NOMO-1 treated with DMSO at 0.1 percent for 48 hours (cell line): ENCODE data around the gene PCDHB11.
A peak's percentile ranks its signal among the peaks of the same experiment; 100 is the strongest.
"Not testable (repeated sequence)": the region's sequence is repeated elsewhere in the genome, so short reads cannot be mapped to it uniquely, and the experiment has no call there.

ENCODE experiments used
- DNase-seq: peaks from one replicate; lab custom pipeline; 2025; ENCODE audit not compliant: unreplicated experiment; lab: John Stamatoyannopoulos, UW

Gene PCDHB11

DNA sequence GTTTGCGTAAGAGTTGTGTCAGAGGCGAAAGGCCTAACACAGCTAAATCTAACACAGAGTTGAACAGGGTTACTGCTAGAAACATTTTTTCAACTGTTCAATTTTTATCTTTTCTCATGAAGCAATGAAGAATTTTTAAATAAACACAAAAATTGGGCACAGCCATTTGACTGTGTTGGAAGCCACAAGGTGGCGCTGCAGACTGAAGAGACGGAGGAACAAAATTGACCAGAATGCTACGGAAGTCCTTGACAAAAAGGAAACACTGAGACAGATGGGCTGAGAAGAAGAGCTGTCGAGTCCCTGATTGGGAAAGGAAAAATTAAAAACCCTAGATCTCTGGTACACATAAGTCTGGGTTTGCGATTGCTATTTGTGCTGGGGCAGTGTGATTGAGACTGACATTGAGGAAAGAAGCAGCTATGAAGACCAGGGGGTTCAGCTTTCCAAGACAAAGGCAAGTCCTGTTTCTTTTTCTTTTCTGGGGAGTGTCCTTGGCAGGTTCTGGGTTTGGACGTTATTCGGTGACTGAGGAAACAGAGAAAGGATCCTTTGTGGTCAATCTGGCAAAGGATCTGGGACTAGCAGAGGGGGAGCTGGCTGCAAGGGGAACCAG, 12.4 kb upstream of the PCDHB11 start, which contains the start of gene PCDHB9:
PCDHB9 (plus strand) TSS at position 265 of the 616 bp plus-strand sequence; CDS start at position 423, 158 bp downstream.
- DNase-seq: no peak

DNA sequence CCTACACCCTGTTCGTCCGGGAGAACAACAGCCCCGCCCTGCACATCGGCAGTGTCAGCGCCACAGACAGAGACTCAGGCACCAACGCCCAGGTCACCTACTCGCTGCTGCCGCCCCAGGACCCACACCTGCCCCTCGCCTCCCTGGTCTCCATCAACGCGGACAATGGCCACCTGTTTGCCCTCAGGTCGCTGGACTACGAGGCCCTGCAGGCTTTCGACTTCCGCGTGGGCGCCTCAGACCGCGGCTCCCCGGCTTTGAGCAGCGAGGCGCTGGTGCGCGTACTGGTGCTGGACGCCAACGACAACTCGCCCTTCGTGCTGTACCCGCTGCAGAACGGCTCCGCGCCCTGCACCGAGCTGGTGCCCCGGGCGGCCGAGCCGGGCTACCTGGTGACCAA, 10.7 kb upstream of the PCDHB11 start:
- not testable (repeated sequence) for DNase-seq

DNA sequence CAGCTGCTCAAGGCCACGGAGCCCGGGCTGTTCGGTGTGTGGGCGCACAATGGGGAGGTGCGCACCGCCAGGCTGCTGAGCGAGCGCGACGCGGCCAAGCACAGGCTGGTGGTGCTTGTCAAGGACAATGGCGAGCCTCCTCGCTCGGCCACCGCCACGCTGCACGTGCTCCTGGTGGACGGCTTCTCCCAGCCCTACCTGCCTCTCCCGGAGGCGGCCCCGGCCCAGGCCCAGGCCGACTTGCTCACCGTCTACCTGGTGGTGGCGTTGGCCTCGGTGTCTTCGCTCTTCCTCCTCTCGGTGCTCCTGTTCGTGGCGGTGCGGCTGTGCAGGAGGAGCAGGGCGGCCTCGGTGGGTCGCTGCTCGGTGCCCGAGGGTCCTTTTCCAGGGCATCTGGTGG, 10.3 kb upstream of the PCDHB11 start:
- DNase-seq: not testable (repeated sequence)

DNA sequence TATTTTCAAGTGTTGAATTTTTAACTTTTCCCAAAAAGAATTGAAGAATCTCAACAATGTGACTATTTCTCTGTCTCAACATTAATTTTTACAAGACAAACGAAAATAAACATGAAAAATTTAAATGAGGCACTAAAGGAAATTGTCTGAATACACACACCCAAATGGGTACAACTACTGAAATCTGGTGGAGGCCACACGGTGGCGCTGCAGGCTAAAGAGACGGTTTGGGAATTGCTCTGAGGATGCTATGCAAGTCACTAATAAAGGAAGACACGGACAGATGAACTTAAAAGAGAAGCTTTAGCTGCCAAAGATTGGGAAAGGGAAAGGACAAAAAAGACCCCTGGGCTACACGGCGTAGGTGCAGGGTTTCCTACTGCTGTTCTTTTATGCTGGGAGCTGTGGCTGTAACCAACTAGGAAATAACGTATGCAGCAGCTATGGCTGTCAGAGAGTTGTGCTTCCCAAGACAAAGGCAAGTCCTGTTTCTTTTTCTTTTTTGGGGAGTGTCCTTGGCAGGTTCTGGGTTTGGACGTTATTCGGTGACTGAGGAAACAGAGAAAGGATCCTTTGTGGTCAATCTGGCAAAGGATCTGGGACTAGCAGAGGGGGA, 7.2 kb upstream of the PCDHB11 start, which contains the start of gene PCDHB10:
PCDHB10 (plus strand) TSS at position 244 of the 616 bp plus-strand sequence; CDS start at position 444, 200 bp downstream.
- peak; percentile 7 for DNase-seq

DNA sequence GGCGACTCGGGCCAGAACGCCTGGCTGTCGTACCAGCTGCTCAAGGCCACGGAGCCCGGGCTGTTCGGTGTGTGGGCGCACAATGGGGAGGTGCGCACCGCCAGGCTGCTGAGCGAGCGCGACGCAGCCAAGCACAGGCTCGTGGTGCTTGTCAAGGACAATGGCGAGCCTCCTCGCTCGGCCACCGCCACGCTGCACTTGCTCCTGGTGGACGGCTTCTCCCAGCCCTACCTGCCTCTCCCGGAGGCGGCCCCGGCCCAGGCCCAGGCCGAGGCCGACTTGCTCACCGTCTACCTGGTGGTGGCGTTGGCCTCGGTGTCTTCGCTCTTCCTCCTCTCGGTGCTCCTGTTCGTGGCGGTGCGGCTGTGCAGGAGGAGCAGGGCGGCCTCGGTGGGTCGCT, 5.1 kb upstream of the PCDHB11 start:
- DNase-seq: not testable (repeated sequence)

DNA sequence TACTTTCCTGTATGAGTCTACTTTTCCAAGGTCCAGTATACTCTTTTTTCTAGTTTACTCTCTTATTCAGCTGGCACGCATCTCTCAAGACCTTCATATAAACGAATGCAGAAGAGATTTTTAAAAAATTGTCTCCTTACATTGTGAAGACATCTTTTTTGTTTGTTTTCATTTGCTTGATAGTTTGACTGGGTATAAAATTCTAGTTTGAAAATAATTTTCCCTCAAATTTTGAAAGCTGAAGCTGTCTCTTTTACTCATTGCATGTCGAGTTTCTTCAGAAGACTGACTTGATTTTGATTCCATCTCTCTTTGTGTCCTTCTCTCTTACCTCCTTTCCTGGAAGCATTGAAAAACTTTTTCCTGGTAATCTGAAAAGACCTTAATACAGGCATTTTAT, 3.1 kb upstream of the PCDHB11 start:
- DNase-seq: no peak

DNA sequence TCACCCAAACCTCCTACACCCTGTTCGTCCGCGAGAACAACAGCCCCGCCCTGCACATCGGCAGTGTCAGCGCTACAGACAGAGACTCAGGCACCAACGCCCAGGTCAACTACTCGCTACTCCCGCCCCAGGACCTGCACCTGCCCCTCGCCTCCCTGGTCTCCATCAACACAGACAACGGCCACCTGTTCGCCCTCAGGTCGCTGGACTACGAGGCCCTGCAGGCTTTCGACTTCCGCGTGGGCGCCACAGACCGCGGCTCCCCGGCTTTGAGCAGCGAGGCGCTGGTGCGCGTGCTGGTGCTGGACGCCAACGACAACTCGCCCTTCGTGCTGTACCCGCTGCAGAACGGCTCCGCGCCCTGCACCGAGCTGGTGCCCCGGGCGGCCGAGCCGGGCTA, 1.7 kb downstream of the PCDHB11 start:
- DNase-seq: not testable (repeated sequence)

DNA sequence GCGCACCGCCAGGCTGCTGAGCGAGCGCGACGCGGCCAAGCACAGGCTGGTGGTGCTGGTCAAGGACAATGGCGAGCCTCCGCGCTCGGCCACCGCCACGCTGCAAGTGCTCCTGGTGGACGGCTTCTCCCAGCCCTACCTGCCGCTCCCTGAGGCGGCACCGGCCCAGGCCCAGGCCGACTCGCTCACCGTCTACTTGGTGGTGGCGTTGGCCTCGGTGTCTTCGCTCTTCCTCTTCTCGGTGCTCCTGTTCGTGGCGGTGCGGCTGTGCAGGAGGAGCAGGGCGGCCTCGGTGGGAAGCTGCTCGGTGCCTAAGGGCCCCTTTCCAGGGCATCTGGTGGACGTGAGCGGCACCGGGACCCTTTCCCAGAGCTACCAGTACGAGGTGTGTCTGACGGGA, 2.2 kb downstream of the PCDHB11 start:
- not testable (repeated sequence) for DNase-seq

DNA sequence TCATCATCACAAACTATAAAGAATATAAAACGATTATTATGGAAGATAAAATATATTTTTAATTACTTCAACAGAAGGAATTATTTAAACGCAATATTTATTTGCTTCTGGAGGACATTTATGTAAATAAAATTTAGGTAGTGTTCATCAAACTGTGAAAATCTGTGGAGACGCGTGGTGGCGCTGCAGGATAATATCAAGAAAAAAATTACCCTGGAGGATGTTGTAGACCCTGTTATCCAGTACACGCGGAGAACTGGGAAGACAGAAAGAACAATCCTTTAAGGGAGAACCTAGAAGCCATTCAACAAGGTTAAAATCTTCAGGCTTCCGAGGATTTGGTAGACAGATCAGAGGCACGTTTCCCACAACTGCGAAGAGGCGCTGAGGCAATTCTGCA, 9.1 kb downstream of the PCDHB11 start, which contains the start of gene PCDHB12:
PCDHB12 (plus strand) TSS at position 242 of the 400 bp plus-strand sequence. CDS start 189 bp downstream, outside the sequence.
- DNase-seq: no peak

DNA sequence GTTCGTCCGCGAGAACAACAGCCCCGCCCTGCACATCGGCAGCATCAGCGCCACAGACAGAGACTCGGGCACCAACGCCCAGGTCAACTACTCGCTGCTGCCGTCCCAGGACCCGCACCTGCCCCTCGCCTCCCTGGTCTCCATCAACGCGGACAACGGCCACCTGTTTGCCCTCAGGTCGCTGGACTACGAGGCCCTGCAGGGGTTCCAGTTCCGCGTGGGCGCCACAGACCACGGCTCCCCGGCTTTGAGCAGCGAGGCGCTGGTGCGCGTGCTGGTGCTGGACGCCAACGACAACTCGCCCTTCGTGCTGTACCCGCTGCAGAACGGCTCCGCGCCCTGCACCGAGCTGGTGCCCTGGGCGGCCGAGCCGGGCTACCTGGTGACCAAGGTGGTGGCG, 10.9 kb downstream of the PCDHB11 start:
- not testable (repeated sequence) for DNase-seq

DNA sequence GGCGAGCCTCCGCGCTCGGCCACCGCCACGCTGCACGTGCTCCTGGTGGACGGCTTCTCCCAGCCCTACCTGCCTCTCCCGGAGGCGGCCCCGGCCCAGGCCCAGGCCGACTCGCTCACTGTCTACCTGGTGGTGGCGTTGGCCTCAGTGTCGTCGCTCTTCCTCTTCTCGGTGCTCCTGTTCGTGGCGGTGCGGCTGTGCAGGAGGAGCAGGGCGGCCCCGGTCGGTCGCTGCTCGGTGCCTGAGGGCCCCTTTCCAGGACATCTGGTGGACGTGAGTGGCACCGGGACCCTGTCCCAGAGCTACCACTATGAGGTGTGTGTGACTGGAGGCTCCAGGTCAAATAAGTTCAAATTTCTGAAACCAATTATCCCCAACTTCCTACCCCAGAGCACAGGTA, 11.4 kb downstream of the PCDHB11 start:
- not testable (repeated sequence) for DNase-seq

DNA sequence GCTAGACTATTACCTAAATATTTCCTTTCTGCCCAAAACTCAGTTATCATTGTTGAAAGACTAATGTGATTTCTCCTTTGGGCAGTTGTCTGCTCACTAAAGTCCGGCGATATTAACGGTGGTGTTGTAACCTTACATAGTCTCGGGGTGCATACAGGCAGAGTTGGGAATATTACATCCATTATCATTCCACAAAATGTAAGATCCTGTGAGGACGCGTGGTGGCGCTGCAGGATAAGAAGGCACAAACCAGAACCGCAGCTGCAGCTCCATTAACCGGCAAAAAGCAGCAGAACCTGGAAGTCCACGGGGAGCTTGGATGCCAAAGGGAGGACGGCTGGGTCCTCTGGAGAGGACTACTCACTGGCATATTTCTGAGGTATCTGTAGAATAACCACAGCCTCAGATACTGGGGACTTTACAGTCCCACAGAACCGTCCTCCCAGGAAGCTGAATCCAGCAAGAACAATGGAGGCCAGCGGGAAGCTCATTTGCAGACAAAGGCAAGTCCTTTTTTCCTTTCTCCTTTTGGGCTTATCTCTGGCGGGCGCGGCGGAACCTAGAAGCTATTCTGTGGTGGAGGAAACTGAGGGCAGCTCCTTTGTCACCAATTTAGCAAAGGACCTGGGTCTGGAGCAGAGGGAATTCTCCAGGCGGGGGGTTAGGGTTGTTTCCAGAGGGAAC, 14.4 kb downstream of the PCDHB11 start, which contains the start of gene PCDHB13:
PCDHB13 (plus strand) TSS at position 264 of the 684 bp plus-strand sequence; CDS start at position 469, 205 bp downstream.
- DNase-seq: not testable (repeated sequence)

DNA sequence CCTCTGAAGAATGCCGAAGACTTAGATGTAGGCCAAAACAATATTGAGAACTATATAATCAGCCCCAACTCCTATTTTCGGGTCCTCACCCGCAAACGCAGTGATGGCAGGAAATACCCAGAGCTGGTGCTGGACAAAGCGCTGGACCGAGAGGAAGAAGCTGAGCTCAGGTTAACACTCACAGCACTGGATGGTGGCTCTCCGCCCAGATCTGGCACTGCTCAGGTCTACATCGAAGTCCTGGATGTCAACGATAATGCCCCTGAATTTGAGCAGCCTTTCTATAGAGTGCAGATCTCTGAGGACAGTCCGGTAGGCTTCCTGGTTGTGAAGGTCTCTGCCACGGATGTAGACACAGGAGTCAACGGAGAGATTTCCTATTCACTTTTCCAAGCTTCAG, 15.2 kb downstream of the PCDHB11 start:
- DNase-seq: not testable (repeated sequence)

DNA sequence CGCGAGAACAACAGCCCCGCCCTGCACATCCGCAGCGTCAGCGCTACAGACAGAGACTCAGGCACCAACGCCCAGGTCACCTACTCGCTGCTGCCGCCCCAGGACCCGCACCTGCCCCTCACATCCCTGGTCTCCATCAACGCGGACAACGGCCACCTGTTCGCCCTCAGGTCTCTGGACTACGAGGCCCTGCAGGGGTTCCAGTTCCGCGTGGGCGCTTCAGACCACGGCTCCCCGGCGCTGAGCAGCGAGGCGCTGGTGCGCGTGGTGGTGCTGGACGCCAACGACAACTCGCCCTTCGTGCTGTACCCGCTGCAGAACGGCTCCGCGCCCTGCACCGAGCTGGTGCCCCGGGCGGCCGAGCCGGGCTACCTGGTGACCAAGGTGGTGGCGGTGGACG, 16.1 kb downstream of the PCDHB11 start:
- DNase-seq: not testable (repeated sequence)

DNA sequence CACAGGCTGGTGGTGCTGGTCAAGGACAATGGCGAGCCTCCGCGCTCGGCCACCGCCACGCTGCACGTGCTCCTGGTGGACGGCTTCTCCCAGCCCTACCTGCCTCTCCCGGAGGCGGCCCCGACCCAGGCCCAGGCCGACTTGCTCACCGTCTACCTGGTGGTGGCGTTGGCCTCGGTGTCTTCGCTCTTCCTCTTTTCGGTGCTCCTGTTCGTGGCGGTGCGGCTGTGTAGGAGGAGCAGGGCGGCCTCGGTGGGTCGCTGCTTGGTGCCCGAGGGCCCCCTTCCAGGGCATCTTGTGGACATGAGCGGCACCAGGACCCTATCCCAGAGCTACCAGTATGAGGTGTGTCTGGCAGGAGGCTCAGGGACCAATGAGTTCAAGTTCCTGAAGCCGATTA, 16.6 kb downstream of the PCDHB11 start:
- not testable (repeated sequence) for DNase-seq

DNA sequence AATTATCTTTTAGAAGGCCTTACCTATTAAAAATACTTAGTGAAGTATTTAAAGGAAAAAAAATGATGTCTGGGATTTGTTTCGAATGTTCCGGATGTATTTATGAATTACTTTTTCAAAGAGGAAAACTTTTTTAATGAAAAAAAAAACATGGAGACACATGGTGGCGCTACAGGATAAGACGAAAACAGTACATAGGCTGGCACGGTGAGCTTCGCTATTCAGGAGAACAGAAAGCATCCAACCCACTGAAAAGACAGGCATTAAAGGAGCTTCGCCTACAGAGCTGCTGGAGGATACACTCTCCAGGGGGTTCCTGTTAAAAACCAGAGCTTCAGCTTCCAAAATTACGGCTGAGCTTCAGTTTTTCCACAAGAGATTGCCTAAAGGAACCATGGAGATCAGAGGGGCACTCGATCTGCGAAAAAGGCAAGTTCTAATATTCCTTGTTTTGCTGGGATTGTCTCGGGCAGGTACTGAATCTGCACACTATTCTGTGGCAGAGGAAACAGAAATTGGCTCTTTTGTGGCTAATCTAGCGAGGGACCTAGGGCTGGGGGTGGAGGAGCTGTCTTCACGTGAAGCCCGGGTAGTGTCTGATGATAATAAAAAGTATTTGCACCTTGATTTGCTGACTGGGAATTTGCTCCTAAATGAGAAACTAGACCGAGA, 23.8 kb downstream of the PCDHB11 start, which contains the start of gene PCDHB14:
PCDHB14 (plus strand) TSS at position 232 of the 672 bp plus-strand sequence; CDS start at position 395, 163 bp downstream.
- peak; percentile 34 for DNase-seq

DNA sequence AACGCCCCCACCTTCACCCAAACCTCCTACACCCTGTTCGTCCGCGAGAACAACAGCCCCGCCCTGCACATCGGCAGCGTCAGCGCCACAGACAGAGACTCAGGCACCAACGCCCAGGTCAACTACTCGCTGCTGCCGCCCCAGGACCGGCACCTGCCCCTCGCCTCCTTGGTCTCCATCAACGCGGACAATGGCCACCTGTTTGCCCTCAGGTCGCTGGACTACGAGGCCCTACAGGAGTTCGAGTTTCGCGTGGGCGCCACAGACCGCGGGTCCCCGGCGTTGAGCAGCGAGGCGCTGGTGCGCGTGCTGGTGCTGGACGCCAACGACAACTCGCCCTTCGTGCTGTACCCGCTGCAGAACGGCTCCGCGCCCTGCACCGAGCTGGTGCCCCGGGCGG, 25.4 kb downstream of the PCDHB11 start:
- not testable (repeated sequence) for DNase-seq

DNA sequence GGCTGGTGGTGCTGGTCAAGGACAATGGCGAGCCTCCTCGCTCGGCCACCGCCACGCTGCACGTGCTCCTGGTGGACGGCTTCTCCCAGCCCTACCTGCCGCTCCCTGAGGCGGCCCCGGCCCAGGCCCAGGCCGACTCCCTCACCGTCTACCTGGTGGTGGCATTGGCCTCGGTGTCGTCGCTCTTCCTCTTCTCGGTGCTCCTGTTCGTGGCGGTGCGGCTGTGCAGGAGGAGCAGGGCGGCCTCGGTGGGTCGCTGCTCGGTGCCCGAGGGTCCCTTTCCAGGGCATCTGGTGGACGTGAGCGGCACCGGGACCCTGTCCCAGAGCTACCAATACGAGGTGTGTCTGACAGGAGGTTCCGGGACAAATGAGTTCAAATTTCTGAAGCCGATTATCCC, 26.0 kb downstream of the PCDHB11 start:
- DNase-seq: not testable (repeated sequence)

DNA sequence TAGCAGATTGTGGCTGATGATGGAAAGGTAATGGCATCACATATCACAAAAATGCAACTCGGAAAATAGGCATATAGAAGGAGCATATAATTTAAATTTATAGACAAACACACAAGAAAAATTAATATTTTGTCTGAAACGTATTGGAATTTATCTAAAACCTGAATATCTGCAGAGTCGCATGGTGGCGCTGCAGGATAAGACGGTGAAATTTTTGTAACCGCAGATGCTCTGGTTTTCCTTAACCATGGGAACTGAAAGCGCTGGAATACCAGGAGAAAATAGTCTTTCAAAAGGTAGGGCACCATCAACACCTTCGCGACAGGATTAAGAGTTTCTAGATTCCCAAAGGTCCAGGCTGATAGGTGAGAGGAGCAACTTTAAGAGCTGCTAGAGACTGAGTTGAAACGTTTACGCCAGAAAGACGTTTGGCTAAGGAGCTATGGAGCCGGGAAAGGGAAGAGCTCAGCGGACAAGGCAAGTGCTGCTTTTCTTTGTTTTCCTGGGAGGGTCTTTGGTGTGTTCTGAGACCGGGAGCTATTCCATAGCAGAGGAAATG, 34.8 kb downstream of the PCDHB11 start:
- DNase-seq: no peak

DNA sequence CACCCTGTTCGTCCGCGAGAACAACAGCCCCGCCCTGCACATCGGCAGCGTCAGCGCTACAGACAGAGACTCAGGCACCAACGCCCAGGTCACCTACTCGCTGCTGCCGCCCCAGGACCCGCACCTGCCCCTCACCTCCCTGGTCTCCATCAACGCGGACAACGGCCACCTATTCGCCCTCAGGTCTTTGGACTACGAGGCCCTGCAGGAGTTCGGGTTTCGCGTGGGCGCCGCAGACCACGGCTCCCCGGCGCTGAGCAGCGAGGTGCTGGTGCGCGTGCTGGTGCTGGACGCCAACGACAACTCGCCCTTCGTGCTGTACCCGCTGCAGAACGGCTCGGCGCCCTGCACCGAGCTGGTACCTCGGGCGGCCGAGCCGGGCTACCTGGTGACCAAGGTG, 36.5 kb downstream of the PCDHB11 start:
- not testable (repeated sequence) for DNase-seq
